Mucosa of descending colon (tissue), 3 donors: ENCODE results near the gene UFD1. TPM values are rescaled to one million over a fixed set of nuclear protein-coding genes. Genes with fewer than 3 reads are reported as not detected.
A peak's percentile ranks its signal among the peaks of the same experiment; 100 is the strongest.

Experiments
- ATAC-seq: fragments of 200-7000 bp; cut with Tn5 transposase; one replicate; pipeline ENCODE4 v1.9.1; 2020; ENCODE audit warnings: mild to moderate bottlenecking, moderate library complexity
- DNase-seq, 3 donors: peaks; one replicate each; pipeline ENCODE4 v3.0.0-alpha.2; 2020
- H3K36me3 ChIP-seq: fragments of 200-600 bp; one replicate; pipeline ENCODE4 v1.8.0; 2021; ENCODE audit warnings: low read depth, mild to moderate bottlenecking
- H3K4me1 ChIP-seq: fragments of 200-600 bp; one replicate; pipeline ENCODE4 v1.8.0; 2021; ENCODE audit warnings: low read depth, mild to moderate bottlenecking
- H3K4me3 ChIP-seq: fragments of 200-600 bp; one replicate; pipeline ENCODE4 v1.8.0; 2021; ENCODE audit warnings: mild to moderate bottlenecking
- H3K9me3 ChIP-seq: fragments of 200-600 bp; one replicate; pipeline ENCODE4 v1.8.0; 2021; ENCODE audit warnings: mild to moderate bottlenecking
- intact Hi-C, 2 donors: fragments of 100-400 bp; cut with DNase I in 1 of 2; cut with micrococcal nuclease in 1 of 2; formaldehyde crosslinking; loops; one replicate each; pipeline versions ENCODE4 v1.11.0 to v1.11.1; 2022; cut with DNase I, micrococcal nuclease
- total RNA-seq, 3 donors: library from RNA; stranded (reverse); fragmentation: NEBNext Ultra II Directional in 2 of 3; extraction: Animal tissue kit (Norgen Biotek cat#: 25700) in 2 of 3; gene quantifications; one replicate each; pipeline versions ENCODE4 v1.2.1 to v1.2.4, GENCODE V29; 2021 to 2023
- TF ChIP-seq, protein P1 (sequence below): fragments of 200-600 bp; IDR thresholded peaks from one replicate; pipeline ENCODE4 v1.8.0; 2022; ENCODE audit warnings: antibody characterized with exemption, mild to moderate bottlenecking
- donor health status: DM: no; HTN: no; CAD: no; lungs with moderate emphysema.
- donor health status: DM: no; HTN: no; CAD: no.
- donor health status: DM: no; HTN: yes; CAD: no.

Gene UFD1
- total RNA-seq, 3 donors from 2014 or later: 48.5 to 71.0 (median 49.9) TPM

DNA sequence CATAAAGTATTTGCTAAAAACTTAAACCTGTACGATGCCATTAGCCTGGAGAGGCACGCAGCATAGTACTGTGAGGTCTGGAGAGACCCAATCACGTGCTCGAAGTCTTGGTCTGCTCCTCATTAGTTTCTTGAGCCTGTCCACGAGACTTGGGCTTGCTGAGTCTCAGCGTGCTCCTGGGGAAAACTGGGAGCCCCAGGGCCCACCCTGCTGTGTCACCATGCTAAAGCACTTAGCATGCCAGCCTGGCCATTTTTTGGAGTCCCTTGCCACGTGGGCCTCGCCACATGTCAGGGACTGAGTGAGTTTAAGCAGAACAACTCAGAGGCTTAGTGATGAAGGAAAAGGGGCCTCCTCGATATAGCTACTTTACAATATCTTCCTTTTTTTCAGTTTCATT is 3.3 kb upstream of the UFD1 start:
- DNase-seq (no peak), ATAC-seq (no peak)
- Histone ChIP-seq H3K36me3 (no peaks in the 10 kb centered on the region), H3K9me3 (no peaks in the 10 kb centered on the region), H3K4me1 (peaks cover 10% of the 10 kb centered on the region), H3K4me3 (no peak overlapping the region)
- TF ChIP-seq, protein P1, sequence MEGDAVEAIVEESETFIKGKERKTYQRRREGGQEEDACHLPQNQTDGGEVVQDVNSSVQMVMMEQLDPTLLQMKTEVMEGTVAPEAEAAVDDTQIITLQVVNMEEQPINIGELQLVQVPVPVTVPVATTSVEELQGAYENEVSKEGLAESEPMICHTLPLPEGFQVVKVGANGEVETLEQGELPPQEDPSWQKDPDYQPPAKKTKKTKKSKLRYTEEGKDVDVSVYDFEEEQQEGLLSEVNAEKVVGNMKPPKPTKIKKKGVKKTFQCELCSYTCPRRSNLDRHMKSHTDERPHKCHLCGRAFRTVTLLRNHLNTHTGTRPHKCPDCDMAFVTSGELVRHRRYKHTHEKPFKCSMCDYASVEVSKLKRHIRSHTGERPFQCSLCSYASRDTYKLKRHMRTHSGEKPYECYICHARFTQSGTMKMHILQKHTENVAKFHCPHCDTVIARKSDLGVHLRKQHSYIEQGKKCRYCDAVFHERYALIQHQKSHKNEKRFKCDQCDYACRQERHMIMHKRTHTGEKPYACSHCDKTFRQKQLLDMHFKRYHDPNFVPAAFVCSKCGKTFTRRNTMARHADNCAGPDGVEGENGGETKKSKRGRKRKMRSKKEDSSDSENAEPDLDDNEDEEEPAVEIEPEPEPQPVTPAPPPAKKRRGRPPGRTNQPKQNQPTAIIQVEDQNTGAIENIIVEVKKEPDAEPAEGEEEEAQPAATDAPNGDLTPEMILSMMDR: no peak
- intact Hi-C loops: no loop called here

DNA sequence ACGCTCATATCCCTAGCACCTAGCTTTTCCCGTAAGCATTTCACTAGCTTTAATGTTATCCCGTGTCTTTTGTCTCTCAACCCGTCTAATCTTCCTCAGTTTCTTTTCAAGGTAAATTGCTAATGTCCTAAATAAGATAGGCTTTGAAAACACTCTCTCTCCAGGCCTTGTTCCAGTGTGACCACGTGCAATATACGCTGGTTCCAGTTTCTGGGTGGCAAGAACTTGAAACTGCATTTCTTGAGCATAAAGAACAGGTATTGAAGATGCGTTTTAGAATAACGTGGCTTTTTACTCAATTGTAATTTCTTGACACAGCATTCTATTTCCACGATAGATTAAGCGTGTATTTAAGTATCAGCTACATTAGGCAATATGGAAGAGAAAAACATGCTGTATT is 1.8 kb upstream of the UFD1 start:
- no peaks in the 10 kb centered on the region for H3K36me3 ChIP-seq
- H3K4me1 ChIP-seq: peaks cover 13% of the 10 kb centered on the region
- no peak overlapping the region for H3K4me3 ChIP-seq
- intact Hi-C loops: no loop called here
- no peaks in the 10 kb centered on the region for H3K9me3 ChIP-seq
- TF ChIP-seq, protein P1: no peak
- ATAC-seq (no peak), DNase-seq (no peak)

DNA sequence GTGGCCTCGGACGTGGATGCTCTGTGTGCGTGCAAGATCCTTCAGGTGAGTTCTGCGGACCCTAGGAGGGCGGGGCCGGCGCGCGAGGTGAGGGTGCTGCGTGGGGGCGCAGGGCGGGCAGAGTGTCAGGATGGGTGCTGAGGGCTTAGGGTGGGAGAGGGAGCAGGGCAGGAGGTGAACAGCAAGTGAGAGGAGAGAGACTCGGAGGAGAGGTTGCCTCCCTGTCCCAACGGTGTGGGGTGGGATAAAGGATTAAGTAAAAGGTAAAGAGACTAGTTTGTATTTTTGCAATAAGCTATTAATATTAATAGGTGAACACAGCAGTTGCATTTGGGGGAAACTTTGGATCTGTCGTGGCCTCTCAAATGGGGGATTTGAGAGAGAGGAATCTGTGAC is 1.2 kb upstream of the UFD1 start:
- no peak for DNase-seq
- TF ChIP-seq, protein P1: no peak
- ATAC-seq: no peak
- no peaks in the 10 kb centered on the region for H3K9me3 ChIP-seq
- intact Hi-C loops: no loop called here
- peak overlapping the region; percentile 44 for H3K4me3 ChIP-seq
- H3K4me1 ChIP-seq: peaks cover 13% of the 10 kb centered on the region
- no peaks in the 10 kb centered on the region for H3K36me3 ChIP-seq

DNA sequence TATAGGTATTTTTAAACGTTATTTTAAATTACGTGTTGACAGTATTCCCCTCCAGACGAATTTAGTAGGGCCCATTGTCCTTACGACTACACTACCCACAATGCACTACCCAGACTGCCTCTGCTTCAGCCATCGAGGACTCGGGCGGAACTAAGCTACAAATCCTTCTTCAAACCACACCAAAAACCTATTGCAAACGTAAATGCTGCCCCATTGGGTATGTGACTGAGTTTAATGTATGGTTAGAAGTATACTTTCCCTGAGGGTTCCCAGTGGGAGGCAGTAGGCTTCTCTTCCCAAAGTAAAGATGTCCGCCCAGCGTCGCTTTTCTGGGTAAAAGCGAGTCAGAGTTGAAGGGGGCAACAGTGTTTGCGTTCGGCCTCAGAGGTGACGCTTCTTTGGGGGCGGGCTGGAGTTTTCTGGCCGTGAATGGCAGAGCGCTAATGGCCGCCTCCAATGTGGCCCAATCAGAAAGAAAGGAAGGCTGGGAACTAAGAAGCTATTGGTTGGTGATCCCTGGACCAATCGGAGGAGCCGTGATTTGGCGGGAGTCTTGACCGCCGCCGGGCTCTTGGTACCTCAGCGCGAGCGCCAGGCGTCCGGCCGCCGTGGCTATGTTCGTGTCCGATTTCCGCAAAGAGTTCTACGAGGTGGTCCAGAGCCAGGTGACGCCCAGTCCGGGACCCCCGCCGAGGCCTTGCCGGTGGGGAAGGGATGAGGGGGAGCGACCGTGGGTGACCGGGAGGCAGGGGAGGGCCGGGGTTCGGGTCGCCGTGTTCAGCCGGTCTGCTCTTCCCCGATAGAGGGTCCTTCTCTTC is 571 bp upstream of the UFD1 start, which contains the start of gene CDC45:
Gene CDC45 (plus strand): TSS at position 566 of the 818 bp plus-strand sequence. CDS start 49 bp downstream, at position 615.
- Histone ChIP-seq H3K4me1 (peaks cover 13% of the 10 kb centered on the region), H3K4me3 (peak within 1 kb of the TSS; percentile 44), H3K9me3 (no peaks in the 10 kb centered on the region), H3K36me3 (no peaks in the 10 kb centered on the region)
- peak; percentile 94 to 97 (median 96) for DNase-seq
- TF ChIP-seq, protein P1: no peak
- peak; percentile 94 for ATAC-seq
- intact Hi-C loops: no loop called here

DNA sequence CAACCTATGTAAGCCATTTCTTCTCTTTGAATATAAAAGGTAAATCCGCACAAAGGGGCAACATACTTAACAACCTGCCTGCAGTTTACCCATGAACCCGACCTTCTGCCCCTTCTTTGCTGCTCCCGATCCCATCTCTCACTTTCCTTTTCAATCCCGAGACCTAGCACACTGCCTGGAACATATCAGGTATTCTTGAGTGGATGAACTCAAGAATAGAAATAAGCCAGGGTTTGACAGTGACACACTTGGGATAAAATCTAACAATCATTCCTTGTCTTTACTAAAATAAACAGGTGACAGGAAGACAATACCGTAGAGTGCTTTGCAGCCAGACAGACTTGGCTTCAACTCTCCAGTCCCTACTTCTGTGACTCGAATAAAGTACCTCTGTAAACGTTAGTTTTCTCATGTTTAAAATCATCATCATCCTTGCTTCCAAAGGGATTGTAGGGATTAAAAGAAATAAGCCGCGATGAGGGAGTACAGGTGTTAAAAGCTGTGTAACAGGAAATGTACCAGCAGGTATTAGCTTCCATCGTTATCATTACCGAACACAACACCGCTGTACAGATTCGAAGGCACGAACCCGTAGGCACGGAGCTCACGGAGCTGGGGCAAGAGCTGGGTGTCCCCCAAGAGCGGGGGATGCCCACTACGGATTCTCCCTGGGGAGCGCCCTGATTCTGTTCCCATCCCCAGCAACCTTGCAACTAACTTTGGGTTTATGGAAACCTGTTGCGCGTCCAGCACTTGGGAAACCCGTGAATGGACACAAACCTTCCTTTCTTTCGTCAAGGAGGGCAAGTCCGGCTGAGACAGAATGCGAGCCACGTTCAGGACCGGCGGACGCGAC is 720 bp downstream of the UFD1 start:
- no peaks in the 10 kb centered on the region for H3K9me3 ChIP-seq
- peaks cover 13% of the 10 kb centered on the region for H3K4me1 ChIP-seq
- TF ChIP-seq, protein P1: no peak
- intact Hi-C loops: no loop called here
- DNase-seq (no peak), ATAC-seq (peak; percentile 4)
- H3K4me3 ChIP-seq: peak overlapping the region; percentile 44
- H3K36me3 ChIP-seq: no peaks in the 10 kb centered on the region
